HG03565 (cell line): Measurements from ENCODE around the gene SEC31A.
"Not testable (repeated sequence)": the region's sequence is repeated elsewhere in the genome, so short reads cannot be mapped to it uniquely, and the experiment has no call there.

Experiments used
- ATAC-seq: cut with Tn5 transposase; IDR thresholded peaks from one replicate; pipeline ENCODE4 v1.9.1; 2021; ENCODE audit warnings: mild to moderate bottlenecking, moderate library complexity; ENCODE audit not compliant: unreplicated experiment

Gene SEC31A

GRCh38 chr4:82850684-82851083, 40.3 kb downstream of the SEC31A start:
- no peak for ATAC-seq

GRCh38 chr4:82848706-82849105, 42.2 kb downstream of the SEC31A start:
- ATAC-seq: no peak

GRCh38 chr4:82842593-82842992, 48.4 kb downstream of the SEC31A start:
- no peak for ATAC-seq

GRCh38 chr4:82839624-82840023, 51.3 kb downstream of the SEC31A start:
- ATAC-seq: no peak

- no peak for ATAC-seq
Observed at GRCh38 chr4:82833696-82834313, 57.1 kb downstream of the SEC31A start.

GRCh38 chr4:82833060-82833459, 57.9 kb downstream of the SEC31A start:
- not testable (repeated sequence) for ATAC-seq

- no peak for ATAC-seq
Observed at GRCh38 chr4:82825425-82825824, 65.5 kb downstream of the SEC31A start.

GRCh38 chr4:82823062-82823461, 67.9 kb downstream of the SEC31A start:
- no peak for ATAC-seq

- no peak for ATAC-seq
Observed at GRCh38 chr4:82820689-82821088, 70.3 kb downstream of the SEC31A start.

- no peak for ATAC-seq
Observed at GRCh38 chr4:82818664-82819662, 72.0 kb downstream of the SEC31A start.

GRCh38 chr4:82816874-82817273, 74.1 kb downstream of the SEC31A start:
- not testable (repeated sequence) for ATAC-seq

- no peak for ATAC-seq
Observed at GRCh38 chr4:82814034-82814433, 76.9 kb downstream of the SEC31A start.

- no peak for ATAC-seq
Observed at GRCh38 chr4:82811838-82812341, 79.1 kb downstream of the SEC31A start.

- ATAC-seq: no peak
Observed at GRCh38 chr4:82811392-82811791, 79.6 kb downstream of the SEC31A start.

- no peak for ATAC-seq
Observed at GRCh38 chr4:82810176-82810575, 80.8 kb downstream of the SEC31A start.

GRCh38 chr4:82809619-82810018, 81.3 kb downstream of the SEC31A start:
- no peak for ATAC-seq

- no peak for ATAC-seq
Observed at GRCh38 chr4:82803746-82804145, 87.2 kb downstream of the SEC31A start.

GRCh38 chr4:82802911-82803310, 88.0 kb downstream of the SEC31A start:
- ATAC-seq: no peak

- no peak for ATAC-seq
Observed at GRCh38 chr4:82801910-82802521, 88.9 kb downstream of the SEC31A start.

GRCh38 chr4:82799006-82799881, 91.7 kb downstream of the SEC31A start:
- ATAC-seq: no peak
